Tibial artery (tissue), 4 donors: ENCODE measurements around the gene PAQR7.

ENCODE experiments used
- DNase-seq, 2 donors: peaks; one replicate each; pipeline ENCODE4 v3.0.0-alpha.2; 2019
- H3K27ac ChIP-seq, 2 donors: fragments of 200-600 bp; sonication (generic) in 1 of 2; 1 replicate in 1 of 2; 2 replicates in 1 of 2; pipeline ENCODE4 v1.5.1; 2018 to 2019; ENCODE audit warnings: mild to moderate bottlenecking in 1 of 2
- H3K27me3 ChIP-seq, 2 donors: fragments of 200-600 bp; sonication (generic) in 1 of 2; one replicate each; pipeline versions ENCODE4 v1.5.1 to v1.6.0; 2016 to 2019
- H3K36me3 ChIP-seq, 3 donors: fragments of 200-600 bp; sonication (generic) in 2 of 3; one replicate each; pipeline ENCODE4 v1.5.1; 2016 to 2019; ENCODE audit warnings: mild to moderate bottlenecking in 2 of 3
- H3K4me1 ChIP-seq, 4 donors: fragments of 200-600 bp; sonication (generic) in 2 of 4; 1 replicate in 3 of 4; 2 replicates in 1 of 4; pipeline ENCODE4 v1.5.1; 2016 to 2019
- H3K4me3 ChIP-seq, 2 donors: fragments of 200-600 bp; sonication (generic) in 1 of 2; 1 replicate in 1 of 2; 2 replicates in 1 of 2; pipeline ENCODE4 v1.5.1; 2018 to 2019; ENCODE audit warnings: mild to moderate bottlenecking in 2 of 2
- H3K9me3 ChIP-seq, 3 donors: fragments of 200-600 bp; sonication (generic) in 1 of 3; one replicate each; pipeline ENCODE4 v1.5.1; 2016 to 2019
- CTCF ChIP-seq, 2 experiments: fragments of 200-600 bp in 1 of 2; fragments of 450-650 bp in 1 of 2; IDR thresholded peaks; one replicate each; pipeline ENCODE4 v1.5.1; 2017 to 2019; ENCODE audit warnings: antibody characterized with exemption in 2 of 2, mild to moderate bottlenecking in 1 of 2, moderate library complexity in 1 of 2
- intact Hi-C: fragments of 100-400 bp; cut with DNase I; formaldehyde crosslinking; loops from one replicate; pipeline ENCODE4 v1.15.0; 2023; ENCODE audit warnings: low total_unique reads

PAQR7 gene

GRCh38 chr1:25893116-25893515 lies 17.6 kb upstream of the PAQR7 start:
- TF ChIP-seq CTCF (IDR thresholded peaks at IDR 0.05) = no peak
- H3K4me3 ChIP-seq = no peak overlapping the region
- H3K27ac ChIP-seq = peak overlapping the region; percentile 79 to 91
- DNase-seq = peak in 1 of 2 donors; percentile 13
- no peaks in the 10 kb centered on the region for H3K9me3 ChIP-seq
- intact Hi-C loops = no loop called here
- no peaks in the 10 kb centered on the region for H3K27me3 ChIP-seq
- no peaks in the 10 kb centered on the region for H3K36me3 ChIP-seq
- peaks cover 0 to 30% (median 16%) of the 10 kb centered on the region in 4 donors for H3K4me1 ChIP-seq

- intact Hi-C loops = no loop called here
- H3K27me3 ChIP-seq = no peaks in the 10 kb centered on the region
- no peak overlapping the region for H3K4me3 ChIP-seq
- DNase-seq = no peak
- H3K9me3 ChIP-seq = no peaks in the 10 kb centered on the region
- peaks cover 0 to 30% (median 16%) of the 10 kb centered on the region in 4 donors for H3K4me1 ChIP-seq
- TF ChIP-seq CTCF (IDR thresholded peaks at IDR 0.05) = no peak
- H3K27ac ChIP-seq = peak overlapping the region; percentile 79 to 91
- no peaks in the 10 kb centered on the region for H3K36me3 ChIP-seq
Measured at GRCh38 chr1:25891606-25892005, 16.1 kb upstream of the PAQR7 start.

- Histone ChIP-seq H3K4me3 (no peak overlapping the region), H3K9me3 (no peaks in the 10 kb centered on the region), H3K36me3 (no peaks in the 10 kb centered on the region), H3K4me1 (peaks cover 0 to 25% (median 12%) of the 10 kb centered on the region in 4 donors), H3K27ac (no peak overlapping the region), H3K27me3 (no peaks in the 10 kb centered on the region)
- no peak for TF ChIP-seq CTCF (IDR thresholded peaks at IDR 0.05)
- intact Hi-C loops = no loop called here
- no peak for DNase-seq
Measured at GRCh38 chr1:25890239-25891034, 14.9 kb upstream of the PAQR7 start.

GRCh38 chr1:25889470-25889869 lies 14.0 kb upstream of the PAQR7 start:
- H3K27me3 ChIP-seq = no peaks in the 10 kb centered on the region
- H3K9me3 ChIP-seq = no peaks in the 10 kb centered on the region
- DNase-seq = no peak
- no peaks in the 10 kb centered on the region for H3K36me3 ChIP-seq
- intact Hi-C loops = no loop called here
- H3K4me3 ChIP-seq = no peak overlapping the region
- H3K27ac ChIP-seq = no peak overlapping the region
- no peak for TF ChIP-seq CTCF (IDR thresholded peaks at IDR 0.05)
- H3K4me1 ChIP-seq = peaks cover 0 to 20% (median 10%) of the 10 kb centered on the region in 4 donors

- no peaks in the 10 kb centered on the region for H3K36me3 ChIP-seq
- TF ChIP-seq CTCF (IDR thresholded peaks at IDR 0.05) = no peak
- peaks cover 0 to 20% (median 10%) of the 10 kb centered on the region in 4 donors for H3K4me1 ChIP-seq
- intact Hi-C loops = no loop called here
- H3K27ac ChIP-seq = no peak overlapping the region
- no peak overlapping the region for H3K4me3 ChIP-seq
- no peaks in the 10 kb centered on the region for H3K27me3 ChIP-seq
- no peaks in the 10 kb centered on the region for H3K9me3 ChIP-seq
- DNase-seq = no peak
Measured at GRCh38 chr1:25888426-25888987, 13.0 kb upstream of the PAQR7 start.
